Spleen (tissue), 7 donors: ENCODE data around the gene ITPKB.

ENCODE experiments used
- CTCF ChIP-seq, 11 experiments: fragments of 200-600 bp in 7 of 11; fragments of 450-650 bp in 4 of 11; sonication (generic) in 4 of 11; IDR thresholded peaks in 8 of 11; conservative IDR thresholded peaks in 3 of 11; 1 replicate in 7 of 11; 2 replicates in 4 of 11; pipeline versions ENCODE4 v1.4.0 to v1.8.0; 2016 to 2021; ENCODE audit warnings: antibody characterized with exemption in 11 of 11, inconsistent platforms in 4 of 11, mild to moderate bottlenecking in 1 of 11
- POLR2AphosphoS5 ChIP-seq, 3 donors: sonication (generic); formaldehyde crosslinking; IDR thresholded peaks; one replicate each; pipeline ENCODE4 v1.5.1; 2017; ENCODE audit warnings: antibody characterized with exemption in 3 of 3
- donor health status: DM: no; HTN: no; CAD: no; lungs with moderate emphysema.
- donor health status: DM: no; HTN: no; CAD: no.
- donor health status: DM: no; HTN: no; CAD: no.

GRCh38 chr1:226761322-226761721 lies 22.2 kb upstream of the ITPKB start:
- TF ChIP-seq POLR2AphosphoS5 (IDR thresholded peaks at IDR 0.05), result no peak
- TF ChIP-seq CTCF (IDR thresholded peaks at IDR 0.05 in 8 of 11, conservative IDR thresholded peaks at IDR 0.05 in 3 of 11), result no peak
